HCT116 (cell line): ENCODE results near the gene TNC. TPM values are rescaled to one million over a fixed set of nuclear protein-coding genes. Genes with fewer than 3 reads are reported as not detected.

Source experiments
- ATAC-seq: fragments of 200-7000 bp; cut with Tn5 transposase; 2 replicates; pipeline ENCODE4 v1.9.1; 2020; ENCODE audit warnings: mild to moderate bottlenecking, moderate library complexity
- BruUV-seq: library from RNA; stranded (reverse); fragments of 400-500 nt; replicated peaks from 2 replicates; lab custom pipeline; 2021; lab: Mats Ljungman, UMichigan
- CTCF ChIA-PET: fragments of 300-600 bp; sonication (Branson Sonifier 250); formaldehyde crosslinking; loops from one replicate; lab custom pipeline; 2021; ENCODE audit warnings: antibody characterized with exemption; lab: Charles Lee
- POLR2A ChIA-PET: fragments of 300-600, 350-600 bp; sonication (Branson Sonifier 250); formaldehyde crosslinking; loops from one replicate; lab custom pipeline; 2021; ENCODE audit warnings: antibody characterized with exemption; lab: Charles Lee
- RAD21 ChIA-PET, 2 experiments: fragments of 300-600 bp; sonication (Branson Sonifier 250); formaldehyde crosslinking; loops; one replicate each; lab custom pipeline; 2023; ENCODE audit warnings: low total read pairs in 2 of 2; ENCODE audit not compliant: uncharacterized antibody in 2 of 2, unreplicated experiment in 2 of 2, low non-redundant PET in 1 of 2; lab: Charles Lee
- DNase-seq: peaks from one replicate; pipeline ENCODE4 v3.0.0-alpha.2; 2010; ENCODE audit warnings: low read depth, low spot score
- H2AFZ ChIP-seq: fragments of 200-600 bp; shearing (Covaris generic), sonication (generic); 2 replicates; pipeline ENCODE4 v1.6.1; 2017; ENCODE audit warnings: low read depth, mixed run types, mixed read lengths, antibody characterized with exemption, low read length; ENCODE audit not compliant: poor library complexity, severe bottlenecking
- H3K27ac ChIP-seq: 2 replicates; pipeline ENCODE4 v1.5.1; 2012; ENCODE audit warnings: low read depth, low read length
- H3K27me3 ChIP-seq: fragments of 200-600 bp; sonication (generic); 2 replicates; pipeline ENCODE4 v1.6.1; 2016; ENCODE audit warnings: mixed run types, low read length, mixed read lengths; ENCODE audit not compliant: insufficient read depth
- H3K36me3 ChIP-seq, 2 experiments: fragments of 200-500 bp in 1 of 2; fragments of 200-600 bp in 1 of 2; sonication (Bioruptor generic) in 1 of 2; sonication (generic) in 1 of 2; 2 replicates each; pipeline versions ENCODE4 v1.5.1 to v1.6.1; 2014 to 2016; ENCODE audit warnings: low read length in 2 of 2, inconsistent platforms in 1 of 2, mixed read lengths in 1 of 2, mixed run types in 1 of 2; ENCODE audit not compliant: insufficient read depth in 2 of 2, control insufficient read depth in 1 of 2
- H3K4me1 ChIP-seq, 2 experiments: fragments of 200-600 bp in 1 of 2; sonication (generic) in 1 of 2; 2 replicates each; pipeline versions ENCODE4 v1.5.1 to v1.6.1; 2012 to 2017; ENCODE audit warnings: low read length in 2 of 2, inconsistent platforms in 1 of 2, mild to moderate bottlenecking in 1 of 2, mixed read lengths in 1 of 2, mixed run types in 1 of 2, moderate library complexity in 1 of 2; ENCODE audit not compliant: insufficient read depth in 2 of 2, control insufficient read depth in 1 of 2
- H3K4me2 ChIP-seq: fragments of 200-600 bp; sonication (generic); 2 replicates; pipeline ENCODE4 v1.6.1; 2017; ENCODE audit warnings: mixed run types, low read length, mixed read lengths
- H3K4me3 ChIP-seq, 2 experiments: fragments of 200-600 bp in 1 of 2; sonication (generic) in 1 of 2; replicated peaks in 1 of 2; 2 replicates each; pipeline ENCODE4 v1.5.1; 2011 to 2016; ENCODE audit warnings: low read length in 2 of 2, control low read depth in 1 of 2, low read depth in 1 of 2, mild to moderate bottlenecking in 1 of 2, mixed read lengths in 1 of 2, mixed run types in 1 of 2
- H3K79me2 ChIP-seq: fragments of 200-600 bp; sonication (generic); 2 replicates; pipeline ENCODE4 v1.6.1; 2017; ENCODE audit warnings: mild to moderate bottlenecking, mixed run types, low read length, moderate library complexity, mixed read lengths; ENCODE audit not compliant: insufficient read depth
- H3K9ac ChIP-seq: fragments of 200-600 bp; sonication (generic); 2 replicates; pipeline ENCODE4 v1.6.1; 2016; ENCODE audit warnings: low read length, mixed read lengths
- H3K9me2 ChIP-seq: fragments of 200-600 bp; sonication (generic), shearing (Covaris generic); 2 replicates; pipeline ENCODE4 v1.6.1; 2017; ENCODE audit warnings: mixed run types, mild to moderate bottlenecking, moderate library complexity; ENCODE audit not compliant: insufficient read depth
- H3K9me3 ChIP-seq, 2 experiments: fragments of 200-500 bp in 1 of 2; fragments of 200-600 bp in 1 of 2; sonication (Bioruptor generic) in 1 of 2; sonication (generic) in 1 of 2; 2 replicates each; pipeline ENCODE4 v1.6.1; 2014 to 2017; ENCODE audit warnings: low read length in 2 of 2, mixed read lengths in 2 of 2, inconsistent platforms in 1 of 2, low read depth in 1 of 2, mild to moderate bottlenecking in 1 of 2, mixed run types in 1 of 2, moderate library complexity in 1 of 2; ENCODE audit not compliant: control insufficient read depth in 1 of 2, insufficient read depth in 1 of 2
- H4K20me1 ChIP-seq: fragments of 200-600 bp; sonication (generic), shearing (Covaris generic); 2 replicates; pipeline ENCODE4 v1.6.1; 2017; ENCODE audit warnings: mixed run types, mild to moderate bottlenecking, moderate library complexity; ENCODE audit not compliant: insufficient read depth
- ATF3 ChIP-seq: IDR thresholded peaks from 2 replicates; pipeline ENCODE4 v1.6.1; 2012
- CEBPB ChIP-seq: IDR thresholded peaks from 2 replicates; pipeline ENCODE4 v1.6.1; 2012; ENCODE audit warnings: low read depth
- CTCF ChIP-seq, 3 experiments: fragments of 200-600 bp in 1 of 3; sonication (generic) in 1 of 3; IDR thresholded peaks in 2 of 3; conservative IDR thresholded peaks in 1 of 3; 2 replicates each; pipeline ENCODE4 v1.5.1; 2012 to 2017; ENCODE audit warnings: low read depth in 2 of 3, low read length in 2 of 3, antibody characterized with exemption in 1 of 3, borderline replicate concordance in 1 of 3, control low read depth in 1 of 3, mild to moderate bottlenecking in 1 of 3, mixed read lengths in 1 of 3, mixed run types in 1 of 3, moderate library complexity in 1 of 3; ENCODE audit not compliant: insufficient read depth in 1 of 3
- ELF1 ChIP-seq: IDR thresholded peaks from 2 replicates; pipeline ENCODE4 v1.6.1; 2012; ENCODE audit warnings: low read depth, borderline replicate concordance
- POLR2A ChIP-seq: IDR thresholded peaks from 2 replicates; pipeline ENCODE4 v1.7.0; 2011; ENCODE audit warnings: borderline replicate concordance; ENCODE audit not compliant: insufficient read depth, insufficient read length; ENCODE audit errors: extremely low read depth
- POLR2AphosphoS5 ChIP-seq: IDR thresholded peaks from 2 replicates; pipeline ENCODE4 v1.6.1; 2011; ENCODE audit warnings: mild to moderate bottlenecking, low read depth, low read length, moderate library complexity
- RAD21 ChIP-seq: IDR thresholded peaks from 2 replicates; pipeline ENCODE4 v1.6.1; 2012; ENCODE audit warnings: low read depth, mild to moderate bottlenecking
- SIN3A ChIP-seq: IDR thresholded peaks from 2 replicates; pipeline ENCODE4 v1.6.1; 2012; ENCODE audit warnings: low read depth
- SP1 ChIP-seq: IDR thresholded peaks from 2 replicates; pipeline ENCODE4 v1.6.1; 2012; ENCODE audit warnings: low read depth
- SRF ChIP-seq: IDR thresholded peaks from 2 replicates; pipeline ENCODE4 v1.6.1; 2012; ENCODE audit warnings: low read depth
- TCF7L2 ChIP-seq: IDR thresholded peaks from 2 replicates; pipeline ENCODE4 v1.7.0; 2011; ENCODE audit warnings: borderline replicate concordance, inconsistent platforms; ENCODE audit not compliant: insufficient read depth, insufficient read length; ENCODE audit errors: extremely low read depth
- YY1 ChIP-seq: IDR thresholded peaks from 2 replicates; pipeline ENCODE4 v1.6.1; 2011; ENCODE audit warnings: low read length, low read depth, moderate library complexity, mild to moderate bottlenecking; ENCODE audit not compliant: insufficient replicate concordance; ENCODE audit errors: extremely low read depth
- ZNF274 ChIP-seq: fragments of 200-500 bp; sonication (Bioruptor generic); IDR thresholded peaks from 2 replicates; pipeline ENCODE4 v1.6.1; 2014; ENCODE audit warnings: mild to moderate bottlenecking, low read depth, low read length, inconsistent platforms
- intact Hi-C: fragments of 100-400 bp; cut with micrococcal nuclease; formaldehyde crosslinking; loops from 2 replicates; pipeline ENCODE4 v1.10.0; 2022
- total RNA-seq: library from RNA; stranded (reverse); gene quantifications from one replicate; pipeline ENCODE4 v1.2.1, GENCODE V29; 2021; ENCODE audit not compliant: unreplicated experiment
- TF ChIP-seq, protein P1 (sequence below): IDR thresholded peaks from 2 replicates; pipeline ENCODE4 v1.6.1; 2011; ENCODE audit warnings: mild to moderate bottlenecking, low read length, moderate library complexity; ENCODE audit not compliant: insufficient replicate concordance; ENCODE audit errors: extremely low read depth

The TNC gene
- total RNA-seq, 1 experiment from 2014 or later: 0.49 TPM

DNA sequence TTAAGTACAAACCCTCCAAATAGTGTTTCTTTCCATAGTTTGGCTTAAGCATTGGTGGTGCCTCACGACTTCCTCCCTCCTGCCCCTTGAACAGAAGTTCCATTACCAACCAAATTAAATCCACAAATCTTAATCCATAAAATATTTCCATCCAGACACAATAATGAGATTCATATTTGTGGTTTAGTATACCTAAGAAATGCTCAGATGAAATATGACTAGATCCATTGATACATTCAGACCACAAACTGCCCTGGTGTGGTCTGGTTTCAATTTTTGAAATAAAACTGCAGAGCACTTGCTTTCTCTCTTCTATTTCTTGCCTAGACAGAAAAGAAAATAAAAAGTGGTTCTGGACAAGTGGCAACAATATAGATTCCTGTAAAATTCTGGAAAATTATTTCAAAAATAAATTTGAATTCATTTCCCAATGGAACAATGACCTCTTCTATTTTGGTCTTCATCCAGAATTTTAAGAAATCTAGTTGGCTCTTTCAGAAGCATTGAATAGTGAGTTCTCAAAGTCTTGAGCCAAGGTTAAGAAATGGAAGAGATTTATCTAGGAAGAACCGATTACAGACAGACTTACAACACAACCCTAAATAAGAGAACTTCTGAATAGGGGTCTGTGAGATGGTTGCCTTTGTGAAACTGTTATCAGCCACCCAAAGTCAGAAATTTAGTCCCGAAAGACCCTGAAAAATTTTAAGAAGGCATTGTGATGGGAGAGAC, 14.0 kb downstream of the TNC start:
- intact Hi-C loops: no loop called here
- H3K4me2 ChIP-seq: no peak overlapping the region
- H4K20me1 ChIP-seq: no peaks in the 10 kb centered on the region
- no peaks in the 10 kb centered on the region for H3K36me3 ChIP-seq
- H3K4me3 ChIP-seq: no peak overlapping the region
- no peaks in the 10 kb centered on the region for H3K9me3 ChIP-seq
- POLR2A ChIA-PET: no interaction called here
- BruUV-seq: no TSS peak
- CTCF ChIA-PET: no interaction called here
- H3K27ac ChIP-seq: no peak overlapping the region
- H3K4me1 ChIP-seq: no peaks in the 10 kb centered on the region
- no peaks in the 10 kb centered on the region for H3K79me2 ChIP-seq
- H2AFZ ChIP-seq: no peak overlapping the region
- TF ChIP-seq CEBPB: no peak
- no peaks in the 10 kb centered on the region for H3K9me2 ChIP-seq
- RAD21 ChIA-PET: no interaction called here
- no peak overlapping the region for H3K9ac ChIP-seq
- no peak for ATAC-seq
- no peak for DNase-seq
- peaks cover 14% of the 10 kb centered on the region; the same call in 1 of the 2 replicates for H3K27me3 ChIP-seq

DNA sequence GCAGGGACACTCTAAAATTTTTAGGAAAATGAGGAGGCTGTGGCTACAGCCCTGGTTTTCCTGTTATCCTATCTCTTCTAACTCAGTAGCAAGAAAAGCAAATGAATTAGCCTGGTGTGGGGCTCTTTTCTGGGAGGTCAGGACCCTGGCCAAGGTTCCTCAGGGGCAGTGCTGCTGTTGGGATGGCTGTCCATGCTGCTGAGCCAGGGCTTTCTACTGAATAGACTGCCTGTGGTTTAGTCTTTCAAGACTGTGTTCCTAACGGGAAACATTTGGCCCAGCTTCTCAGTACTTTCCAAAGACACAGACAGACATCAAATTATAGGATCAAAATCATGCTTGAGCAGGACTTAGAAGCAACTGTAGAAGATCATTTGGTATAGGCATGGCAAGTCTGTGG, 18.1 kb downstream of the TNC start:
- no peak for ATAC-seq
- Histone ChIP-seq H2AFZ (no peak overlapping the region), H3K9me2 (no peaks in the 10 kb centered on the region), H3K4me2 (no peak overlapping the region), H3K9me3 (no peaks in the 10 kb centered on the region), H3K4me1 (no peaks in the 10 kb centered on the region), H3K4me3 (no peak overlapping the region), H3K9ac (no peak overlapping the region), H3K36me3 (no peaks in the 10 kb centered on the region), H3K27me3 (no peaks in the 10 kb centered on the region), H3K27ac (no peak overlapping the region), H3K79me2 (no peaks in the 10 kb centered on the region), H4K20me1 (no peaks in the 10 kb centered on the region)
- CTCF ChIA-PET: no interaction called here
- intact Hi-C loops: no loop called here
- POLR2A ChIA-PET: no interaction called here
- TF ChIP-seq CEBPB (no peak), ATF3 (no peak), RAD21 (no peak), SRF (no peak), POLR2A (no peak), CTCF (IDR thresholded peaks at IDR 0.05 in 2 of 3, conservative IDR thresholded peaks at IDR 0.05 in 1 of 3; ENCODE audit: borderline replicate concordance in 1 of 3, insufficient read depth in 1 of 3, low read depth in 2 of 3, low read length in 2 of 3) (no peak), YY1 (no peak), POLR2AphosphoS5 (no peak), TCF7L2 (no peak), SIN3A (no peak), ELF1 (no peak), ZNF274 (no peak), SP1 (no peak)
- TF ChIP-seq, protein P1, sequence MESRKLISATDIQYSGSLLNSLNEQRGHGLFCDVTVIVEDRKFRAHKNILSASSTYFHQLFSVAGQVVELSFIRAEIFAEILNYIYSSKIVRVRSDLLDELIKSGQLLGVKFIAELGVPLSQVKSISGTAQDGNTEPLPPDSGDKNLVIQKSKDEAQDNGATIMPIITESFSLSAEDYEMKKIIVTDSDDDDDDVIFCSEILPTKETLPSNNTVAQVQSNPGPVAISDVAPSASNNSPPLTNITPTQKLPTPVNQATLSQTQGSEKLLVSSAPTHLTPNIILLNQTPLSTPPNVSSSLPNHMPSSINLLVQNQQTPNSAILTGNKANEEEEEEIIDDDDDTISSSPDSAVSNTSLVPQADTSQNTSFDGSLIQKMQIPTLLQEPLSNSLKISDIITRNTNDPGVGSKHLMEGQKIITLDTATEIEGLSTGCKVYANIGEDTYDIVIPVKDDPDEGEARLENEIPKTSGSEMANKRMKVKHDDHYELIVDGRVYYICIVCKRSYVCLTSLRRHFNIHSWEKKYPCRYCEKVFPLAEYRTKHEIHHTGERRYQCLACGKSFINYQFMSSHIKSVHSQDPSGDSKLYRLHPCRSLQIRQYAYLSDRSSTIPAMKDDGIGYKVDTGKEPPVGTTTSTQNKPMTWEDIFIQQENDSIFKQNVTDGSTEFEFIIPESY: no peak
- no TSS peak for BruUV-seq
- RAD21 ChIA-PET: no interaction called here
- no peak for DNase-seq
